G401 (cell line): Measurements from ENCODE around the gene MAP3K10. TPM values are rescaled to one million over a fixed set of nuclear protein-coding genes. Genes with fewer than 3 reads are reported as not detected.

Source experiments
- DNase-seq: peaks from one replicate; pipeline ENCODE4 v3.0.0-alpha.2; 2015; ENCODE audit warnings: low spot score
- in situ Hi-C: cut with HindIII; loops from 2 replicates; pipeline ENCODE4 v1.10.0; 2016; ENCODE audit warnings: low sequenced_read_pairs, mixed read lengths
- total RNA-seq: library from RNA; depleted of rRNA; stranded (reverse); fragments of >200 nt; shearing (Covaris generic); gene quantifications from 2 replicates; pipeline ENCODE4 v1.2.3, GENCODE V29; 2014

Gene MAP3K10
- total RNA-seq, 1 experiment from 2014 or later = 13.8 TPM

DNA sequence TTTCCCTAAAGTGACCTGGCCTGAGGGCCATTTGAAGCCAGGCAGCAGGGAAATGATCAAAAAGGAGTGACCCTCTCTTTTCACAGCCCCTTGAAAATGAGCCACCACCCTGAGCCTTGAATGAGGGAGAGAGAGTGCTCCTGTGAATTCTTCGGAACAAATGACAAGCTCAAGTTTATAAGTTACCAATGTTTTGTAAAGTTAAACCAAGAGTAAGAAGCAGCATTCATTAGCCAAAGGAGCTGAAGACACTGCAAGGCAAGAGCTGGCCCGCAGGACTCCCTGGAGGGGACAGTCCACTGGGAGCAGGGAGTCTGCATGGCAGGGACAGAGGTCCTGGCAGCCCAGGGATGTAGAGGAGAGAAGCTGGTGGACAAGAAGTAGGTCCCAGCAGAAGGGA is 52.0 kb downstream of the MAP3K10 start:
- in situ Hi-C loops = no loop called here
- DNase-seq = no peak

DNA sequence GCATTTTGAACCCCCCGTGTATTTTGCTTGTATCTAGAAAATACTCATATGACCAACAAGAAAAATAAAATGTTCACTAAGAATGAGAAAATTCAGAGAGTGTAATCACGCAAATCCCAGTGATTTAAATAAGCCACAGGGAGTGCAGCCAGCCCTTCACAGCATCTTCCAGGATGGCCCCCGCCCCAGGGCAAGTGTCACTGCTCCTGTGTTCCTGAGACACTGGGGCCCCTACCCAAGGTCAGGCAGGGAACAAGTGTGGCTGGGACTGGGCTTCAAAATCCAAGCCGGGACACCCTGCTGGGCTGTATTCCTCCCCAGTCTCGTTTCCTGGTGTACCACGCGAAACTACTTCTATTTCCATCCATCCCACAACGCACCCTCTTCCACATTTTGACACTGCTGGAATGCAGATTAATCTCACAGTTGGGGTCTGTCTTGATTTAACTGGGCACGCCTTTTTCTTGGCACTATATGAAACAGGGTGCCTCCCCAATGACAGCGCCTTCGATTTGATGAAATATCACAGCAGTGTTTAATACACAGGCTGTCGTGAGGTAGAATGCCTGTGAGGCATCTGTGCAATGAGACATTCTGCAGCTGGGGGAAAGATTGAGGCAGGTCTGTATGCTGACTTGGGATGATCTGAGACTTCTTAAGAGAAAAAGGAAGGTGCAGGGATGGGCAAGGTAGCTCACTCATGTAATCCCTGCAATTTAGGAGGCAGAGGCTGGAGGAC is 53.5 kb downstream of the MAP3K10 start:
- no peak for DNase-seq
- in situ Hi-C loops = no loop called here

- no peak for DNase-seq
- in situ Hi-C loops = no loop called here
Observed at GRCh38 chr19:40245506-40246128, 54.4 kb downstream of the MAP3K10 start.

DNA sequence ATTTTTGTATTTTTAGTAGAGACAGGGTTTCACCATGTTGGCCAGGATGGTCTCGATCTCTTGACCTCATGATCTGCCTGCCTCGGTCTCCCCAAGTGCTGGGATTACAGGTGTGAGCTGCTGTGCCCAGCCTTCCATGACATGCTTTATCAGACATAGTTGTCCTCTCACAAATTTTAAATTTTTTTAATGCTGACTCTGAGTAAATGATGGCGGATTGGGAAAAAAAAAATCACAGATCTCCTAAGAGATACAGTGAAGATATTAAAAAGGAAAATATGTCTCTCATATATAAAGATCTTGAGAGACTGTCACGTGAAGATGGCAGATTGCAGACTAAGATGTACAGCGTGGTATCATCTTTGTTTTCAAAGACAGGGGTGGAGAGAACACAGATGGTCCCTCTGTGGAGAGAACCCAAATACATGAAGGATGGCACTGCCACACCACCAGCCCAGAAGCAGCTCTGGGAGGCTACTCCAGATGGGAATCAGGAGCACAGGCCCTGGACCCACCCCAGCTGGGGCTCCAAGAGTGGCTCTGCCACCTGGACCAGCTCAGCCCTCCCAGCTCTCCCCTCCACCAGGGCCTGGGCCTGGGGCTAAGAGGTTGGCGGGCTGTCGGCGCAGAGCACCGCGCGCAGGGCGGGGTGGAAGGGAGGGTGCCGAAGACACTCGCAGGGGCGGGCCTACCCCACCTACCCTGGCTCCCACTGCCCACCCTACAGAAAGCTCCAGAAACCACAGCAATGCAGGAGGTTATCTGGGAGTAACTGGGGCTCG is 55.3 kb downstream of the MAP3K10 start:
- in situ Hi-C loops = no loop called here
- peak; percentile 56 for DNase-seq

DNA sequence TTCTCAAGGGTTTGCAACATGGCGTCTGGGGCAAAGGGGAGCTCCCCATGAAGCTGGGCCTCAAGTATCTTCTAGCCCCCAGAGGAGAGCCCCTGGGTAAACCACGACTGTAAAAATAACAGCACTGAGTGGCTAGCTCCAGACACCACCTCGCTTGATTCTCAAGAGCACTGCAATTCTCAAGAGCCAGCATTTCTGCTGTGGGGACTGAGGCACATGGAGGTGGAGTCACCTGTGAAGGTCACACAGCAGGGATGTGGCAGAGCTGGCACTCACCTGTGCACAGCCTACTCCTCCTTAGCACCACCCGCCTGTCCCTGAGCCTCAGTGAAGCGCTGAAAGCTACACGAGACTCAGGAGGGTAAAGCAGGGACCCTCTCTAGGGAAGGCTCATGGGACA is 56.0 kb downstream of the MAP3K10 start:
- in situ Hi-C loops = no loop called here
- DNase-seq = peak; percentile 27

DNA sequence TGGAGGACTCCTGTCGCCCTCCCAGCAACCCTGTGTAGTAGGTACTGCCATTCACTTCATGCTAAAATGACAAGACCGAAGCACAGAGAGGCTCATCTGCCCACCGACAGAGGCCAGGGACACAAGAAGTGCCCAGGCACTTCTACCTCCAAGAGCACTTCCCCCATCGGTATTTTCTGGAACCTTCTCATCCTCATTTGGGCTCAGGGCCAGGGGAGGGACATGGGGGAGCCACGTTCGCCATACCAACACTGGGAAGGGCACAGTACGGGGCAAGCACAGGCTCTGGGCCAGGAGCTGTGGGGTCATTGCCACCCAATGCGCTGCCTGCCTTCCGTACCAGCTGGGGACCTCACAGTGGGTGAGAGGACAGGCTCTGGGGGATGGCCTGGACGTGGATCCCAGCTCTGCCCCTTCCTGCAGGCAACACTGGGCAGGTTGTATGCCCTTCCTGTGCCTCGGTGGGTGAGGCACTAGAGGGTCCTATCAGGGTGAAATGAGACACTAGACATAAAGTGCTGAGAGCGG is 56.6 kb downstream of the MAP3K10 start:
- in situ Hi-C loops = no loop called here
- DNase-seq = peak; percentile 22

GRCh38 chr19:40249201-40249600 is 58.0 kb downstream of the MAP3K10 start:
- peak; percentile 61 for DNase-seq
- in situ Hi-C loops = no loop called here

GRCh38 chr19:40249781-40250180 is 58.6 kb downstream of the MAP3K10 start:
- no peak for DNase-seq
- in situ Hi-C loops = no loop called here

GRCh38 chr19:40251244-40251643 is 60.0 kb downstream of the MAP3K10 start:
- DNase-seq = no peak
- in situ Hi-C loops = no loop called here

- DNase-seq = no peak
- in situ Hi-C loops = no loop called here
Observed at GRCh38 chr19:40251991-40252390, 60.8 kb downstream of the MAP3K10 start.

DNA sequence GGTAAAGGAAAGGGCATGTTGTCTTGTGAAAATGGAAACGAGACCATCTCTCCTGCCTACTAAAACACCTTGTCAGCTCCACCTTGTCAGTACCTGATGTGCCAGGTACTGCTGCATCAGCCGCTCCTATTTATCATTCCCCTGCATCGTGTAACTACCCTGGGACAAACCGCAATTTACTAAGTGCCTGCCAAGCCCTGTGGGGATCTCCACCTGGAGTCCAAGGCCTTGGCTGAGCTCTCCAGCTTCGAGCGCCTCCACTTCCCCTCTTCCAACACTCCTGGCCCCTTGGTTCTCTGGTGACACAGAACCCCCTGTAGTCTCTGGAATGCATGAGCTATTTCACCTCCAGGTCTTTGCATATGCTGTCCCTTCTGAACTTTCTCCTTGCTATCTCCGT is 61.2 kb downstream of the MAP3K10 start:
- peak; percentile 74 for DNase-seq
- in situ Hi-C loops = no loop called here

DNA sequence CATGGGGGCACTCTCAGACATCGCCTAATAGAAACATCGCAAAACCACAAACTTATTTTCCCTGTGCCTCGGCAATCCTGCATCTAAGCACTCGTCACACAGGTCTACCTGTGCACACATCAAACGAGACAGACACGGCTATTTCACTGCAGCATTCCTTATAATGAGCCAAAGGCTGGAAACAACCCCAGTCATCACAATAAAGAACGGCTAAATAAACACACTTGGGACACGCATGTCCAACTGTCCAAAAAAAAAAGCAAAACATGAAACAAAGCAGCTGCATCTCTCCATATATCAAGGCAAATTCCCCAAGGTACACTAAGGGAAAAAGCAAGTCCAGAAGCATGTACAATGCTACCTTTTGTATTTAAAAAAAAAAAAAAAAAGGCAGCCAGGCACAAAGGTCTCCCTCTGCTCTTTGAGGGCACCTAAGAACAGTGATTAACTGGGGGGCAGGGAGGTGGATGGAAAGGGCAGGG is 62.4 kb downstream of the MAP3K10 start:
- no peak for DNase-seq
- in situ Hi-C loops = no loop called here

GRCh38 chr19:40254714-40255418 is 63.6 kb downstream of the MAP3K10 start:
- DNase-seq = no peak
- in situ Hi-C loops = no loop called here

- in situ Hi-C loops = no loop called here
- DNase-seq = no peak
Observed at GRCh38 chr19:40255619-40256166, 64.5 kb downstream of the MAP3K10 start.

- in situ Hi-C loops = no loop called here
- DNase-seq = no peak
Observed at GRCh38 chr19:40256512-40256911, 65.3 kb downstream of the MAP3K10 start.

GRCh38 chr19:40257096-40257517 is 65.9 kb downstream of the MAP3K10 start:
- no peak for DNase-seq
- in situ Hi-C loops = no loop called here

DNA sequence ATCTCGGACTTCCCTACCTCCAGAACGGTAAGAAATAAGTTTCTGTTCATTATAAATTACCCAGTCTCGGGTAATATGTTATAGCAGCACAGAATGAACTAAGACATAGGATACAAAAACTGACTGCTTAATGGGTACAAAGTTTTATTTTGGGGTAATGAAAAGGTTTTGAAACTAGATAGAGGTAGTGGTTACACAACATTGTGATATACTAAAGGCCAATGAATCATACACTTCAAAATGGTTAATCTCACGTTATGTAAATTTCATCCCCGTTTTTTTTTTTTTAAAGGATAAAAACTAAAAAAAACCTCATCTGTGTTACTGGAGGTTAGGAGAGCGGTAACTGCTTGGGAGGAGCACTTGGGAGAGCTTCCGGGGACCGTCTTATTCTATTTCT is 70.4 kb downstream of the MAP3K10 start:
- in situ Hi-C loops = no loop called here
- no peak for DNase-seq

DNA sequence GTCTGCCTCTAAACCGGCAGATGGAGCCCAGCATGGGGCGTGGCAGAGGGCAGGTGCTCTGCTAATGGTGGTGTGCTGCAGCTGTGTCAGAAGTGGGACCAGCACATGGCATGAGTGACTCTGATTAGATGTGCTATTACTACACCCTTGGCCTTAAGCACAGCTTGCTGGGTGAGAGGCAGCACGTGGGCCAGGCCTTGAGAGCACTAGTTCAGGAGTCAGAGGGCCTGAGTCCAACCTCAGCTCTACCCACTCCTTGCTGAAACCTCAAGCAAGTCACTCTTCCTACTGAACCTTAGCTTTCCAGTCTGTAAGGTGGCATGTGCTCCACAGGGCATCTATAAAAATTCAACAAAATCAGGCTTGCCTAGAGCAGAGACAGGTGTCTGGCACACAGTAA is 71.2 kb downstream of the MAP3K10 start:
- in situ Hi-C loops = no loop called here
- no peak for DNase-seq
